Vagina (tissue), 2 donors: Measurements from ENCODE around the gene ZSCAN26. TPM values are rescaled to one million over a fixed set of nuclear protein-coding genes. Genes with fewer than 3 reads are reported as not detected.
"Not testable (repeated sequence)": the region's sequence is repeated elsewhere in the genome, so short reads cannot be mapped to it uniquely, and the experiment has no call there.

Source experiments
- DNase-seq, 2 donors: peaks; one replicate each; pipeline ENCODE4 v3.0.0-alpha.2; 2017; ENCODE audit errors: extremely low spot score in 2 of 2
- H3K27ac ChIP-seq: fragments of 200-600 bp; sonication (generic); one replicate; pipeline ENCODE4 v1.5.1; 2019
- H3K27me3 ChIP-seq: fragments of 200-600 bp; sonication (generic); one replicate; pipeline ENCODE4 v1.5.1; 2019
- H3K36me3 ChIP-seq, 2 donors: fragments of 200-600 bp; sonication (generic); one replicate each; pipeline ENCODE4 v1.5.1; 2017 to 2019
- H3K4me1 ChIP-seq: fragments of 200-600 bp; sonication (generic); one replicate; pipeline ENCODE4 v1.5.1; 2019
- H3K4me3 ChIP-seq, 2 donors: fragments of 200-600 bp; sonication (generic); 1 replicate in 1 of 2; 2 replicates in 1 of 2; pipeline ENCODE4 v1.5.1; 2016 to 2019
- H3K9me3 ChIP-seq: fragments of 200-600 bp; sonication (generic); one replicate; pipeline ENCODE4 v1.5.1; 2019
- CTCF ChIP-seq, 3 experiments: fragments of 450-650 bp in 2 of 3; fragments of 200-600 bp in 1 of 3; sonication (generic) in 1 of 3; IDR thresholded peaks; one replicate each; pipeline ENCODE4 v1.5.1; 2017 to 2019; ENCODE audit warnings: antibody characterized with exemption in 3 of 3, mild to moderate bottlenecking in 2 of 3, moderate library complexity in 2 of 3
- POLR2A ChIP-seq, 2 donors: fragments of 450-650 bp; IDR thresholded peaks; one replicate each; pipeline ENCODE4 v1.6.1; 2017; ENCODE audit warnings: antibody characterized with exemption in 2 of 2, mild to moderate bottlenecking in 2 of 2, moderate library complexity in 2 of 2
- POLR2AphosphoS5 ChIP-seq, 2 donors: sonication (generic); formaldehyde crosslinking; IDR thresholded peaks; one replicate each; pipeline ENCODE4 v1.9.0; 2017; ENCODE audit warnings: antibody characterized with exemption in 2 of 2, mild to moderate bottlenecking in 2 of 2, low read depth in 1 of 2; ENCODE audit not compliant: insufficient read depth in 1 of 2
- intact Hi-C: fragments of 100-400 bp; cut with DNase I; formaldehyde crosslinking; loops from one replicate; pipeline ENCODE4 v1.15.1; 2023
- total RNA-seq: library from RNA; depleted of rRNA; stranded (reverse); fragments of >200 nt; gene quantifications from one replicate; pipeline ENCODE4 v1.2.3, GENCODE V29; 2016

ZSCAN26 gene
- total RNA-seq, 1 donor from 2014 or later: 18.7 TPM

- intact Hi-C loops: no loop called here
- Histone ChIP-seq H3K4me3 (no peak overlapping the region), H3K9me3 (no peaks in the 10 kb centered on the region), H3K36me3 (no peaks in the 10 kb centered on the region), H3K27me3 (no peaks in the 10 kb centered on the region), H3K27ac (no peak overlapping the region), H3K4me1 (no peaks in the 10 kb centered on the region)
- TF ChIP-seq POLR2AphosphoS5 (IDR thresholded peaks at IDR 0.05; ENCODE audit: insufficient read depth in 1 of 2, low read depth in 1 of 2) (no peak), POLR2A (IDR thresholded peaks at IDR 0.05) (no peak), CTCF (IDR thresholded peaks at IDR 0.05) (no peak)
- no peak for DNase-seq
Observed at GRCh38 chr6:28311139-28311823, 44.3 kb downstream of the ZSCAN26 start.

- no peak overlapping the region for H3K4me3 ChIP-seq
- H3K9me3 ChIP-seq: no peaks in the 10 kb centered on the region
- H3K4me1 ChIP-seq: no peaks in the 10 kb centered on the region
- intact Hi-C loops: no loop called here
- DNase-seq: no peak
- H3K36me3 ChIP-seq: no peaks in the 10 kb centered on the region
- no peak overlapping the region for H3K27ac ChIP-seq
- H3K27me3 ChIP-seq: no peaks in the 10 kb centered on the region
- TF ChIP-seq POLR2AphosphoS5 (IDR thresholded peaks at IDR 0.05; ENCODE audit: insufficient read depth in 1 of 2, low read depth in 1 of 2) (no peak), POLR2A (IDR thresholded peaks at IDR 0.05) (no peak), CTCF (IDR thresholded peaks at IDR 0.05) (no peak)
Observed at GRCh38 chr6:28312939-28313338, 46.0 kb downstream of the ZSCAN26 start.

- Histone ChIP-seq H3K4me3 (no peak overlapping the region), H3K9me3 (no peaks in the 10 kb centered on the region), H3K4me1 (no peaks in the 10 kb centered on the region), H3K27ac (no peak overlapping the region), H3K36me3 (no peaks in the 10 kb centered on the region), H3K27me3 (no peaks in the 10 kb centered on the region)
- intact Hi-C loops: no loop called here
- TF ChIP-seq POLR2AphosphoS5 (IDR thresholded peaks at IDR 0.05; ENCODE audit: insufficient read depth in 1 of 2, low read depth in 1 of 2) (no peak), CTCF (IDR thresholded peaks at IDR 0.05) (no peak), POLR2A (IDR thresholded peaks at IDR 0.05) (no peak)
- DNase-seq: no peak
Observed at GRCh38 chr6:28315628-28316027, 48.7 kb downstream of the ZSCAN26 start.

GRCh38 chr6:28317866-28318265 lies 50.9 kb downstream of the ZSCAN26 start:
- H3K4me1 ChIP-seq, H3K4me3 ChIP-seq, H3K27me3 ChIP-seq, H3K27ac ChIP-seq, intact Hi-C loops, DNase-seq, H3K36me3 ChIP-seq, H3K9me3 ChIP-seq: not testable (repeated sequence)

- Histone ChIP-seq H3K4me1 (no peaks in the 10 kb centered on the region), H3K9me3 (peaks cover 20% of the 10 kb centered on the region), H3K27me3 (no peaks in the 10 kb centered on the region), H3K36me3 (peaks cover 8 to 34% of the 10 kb centered on the region in 2 donors), H3K4me3 (no peak overlapping the region), H3K27ac (no peak overlapping the region)
- DNase-seq: no peak
- TF ChIP-seq CTCF (IDR thresholded peaks at IDR 0.05): no peak
- TF ChIP-seq POLR2A (IDR thresholded peaks at IDR 0.05): no peak
- TF ChIP-seq POLR2AphosphoS5 (IDR thresholded peaks at IDR 0.05; ENCODE audit: insufficient read depth in 1 of 2, low read depth in 1 of 2): no peak
- intact Hi-C loops: no loop called here
Observed at GRCh38 chr6:28322661-28323060, 55.7 kb downstream of the ZSCAN26 start.
